GM12875 (cell line): Measurements from ENCODE around the gene VWCE.
A peak's percentile ranks its signal among the peaks of the same experiment; 100 is the strongest.

ENCODE experiments used
- H3K4me3 ChIP-seq: one replicate; pipeline ENCODE4 v1.5.1; 2011; ENCODE audit warnings: low read depth, low read length, control low read depth
- TF ChIP-seq, protein P1 (sequence below): IDR thresholded peaks from 2 replicates; pipeline ENCODE4 v1.5.1; 2011; ENCODE audit warnings: low read depth, mild to moderate bottlenecking, control low read depth, inconsistent platforms, low read length, moderate library complexity, borderline replicate concordance; ENCODE audit not compliant: insufficient read depth

Gene VWCE, protein sequence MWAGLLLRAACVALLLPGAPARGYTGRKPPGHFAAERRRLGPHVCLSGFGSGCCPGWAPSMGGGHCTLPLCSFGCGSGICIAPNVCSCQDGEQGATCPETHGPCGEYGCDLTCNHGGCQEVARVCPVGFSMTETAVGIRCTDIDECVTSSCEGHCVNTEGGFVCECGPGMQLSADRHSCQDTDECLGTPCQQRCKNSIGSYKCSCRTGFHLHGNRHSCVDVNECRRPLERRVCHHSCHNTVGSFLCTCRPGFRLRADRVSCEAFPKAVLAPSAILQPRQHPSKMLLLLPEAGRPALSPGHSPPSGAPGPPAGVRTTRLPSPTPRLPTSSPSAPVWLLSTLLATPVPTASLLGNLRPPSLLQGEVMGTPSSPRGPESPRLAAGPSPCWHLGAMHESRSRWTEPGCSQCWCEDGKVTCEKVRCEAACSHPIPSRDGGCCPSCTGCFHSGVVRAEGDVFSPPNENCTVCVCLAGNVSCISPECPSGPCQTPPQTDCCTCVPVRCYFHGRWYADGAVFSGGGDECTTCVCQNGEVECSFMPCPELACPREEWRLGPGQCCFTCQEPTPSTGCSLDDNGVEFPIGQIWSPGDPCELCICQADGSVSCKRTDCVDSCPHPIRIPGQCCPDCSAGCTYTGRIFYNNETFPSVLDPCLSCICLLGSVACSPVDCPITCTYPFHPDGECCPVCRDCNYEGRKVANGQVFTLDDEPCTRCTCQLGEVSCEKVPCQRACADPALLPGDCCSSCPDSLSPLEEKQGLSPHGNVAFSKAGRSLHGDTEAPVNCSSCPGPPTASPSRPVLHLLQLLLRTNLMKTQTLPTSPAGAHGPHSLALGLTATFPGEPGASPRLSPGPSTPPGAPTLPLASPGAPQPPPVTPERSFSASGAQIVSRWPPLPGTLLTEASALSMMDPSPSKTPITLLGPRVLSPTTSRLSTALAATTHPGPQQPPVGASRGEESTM

GRCh38 chr11:61294717-61295595 lies at the start of gene VWCE:
Gene VWCE, minus strand, starts transcription at chr11:61295316. Its CDS starts 279 bp downstream, at chr11:61295037.
- TF ChIP-seq, protein P1, sequence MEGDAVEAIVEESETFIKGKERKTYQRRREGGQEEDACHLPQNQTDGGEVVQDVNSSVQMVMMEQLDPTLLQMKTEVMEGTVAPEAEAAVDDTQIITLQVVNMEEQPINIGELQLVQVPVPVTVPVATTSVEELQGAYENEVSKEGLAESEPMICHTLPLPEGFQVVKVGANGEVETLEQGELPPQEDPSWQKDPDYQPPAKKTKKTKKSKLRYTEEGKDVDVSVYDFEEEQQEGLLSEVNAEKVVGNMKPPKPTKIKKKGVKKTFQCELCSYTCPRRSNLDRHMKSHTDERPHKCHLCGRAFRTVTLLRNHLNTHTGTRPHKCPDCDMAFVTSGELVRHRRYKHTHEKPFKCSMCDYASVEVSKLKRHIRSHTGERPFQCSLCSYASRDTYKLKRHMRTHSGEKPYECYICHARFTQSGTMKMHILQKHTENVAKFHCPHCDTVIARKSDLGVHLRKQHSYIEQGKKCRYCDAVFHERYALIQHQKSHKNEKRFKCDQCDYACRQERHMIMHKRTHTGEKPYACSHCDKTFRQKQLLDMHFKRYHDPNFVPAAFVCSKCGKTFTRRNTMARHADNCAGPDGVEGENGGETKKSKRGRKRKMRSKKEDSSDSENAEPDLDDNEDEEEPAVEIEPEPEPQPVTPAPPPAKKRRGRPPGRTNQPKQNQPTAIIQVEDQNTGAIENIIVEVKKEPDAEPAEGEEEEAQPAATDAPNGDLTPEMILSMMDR = peak; percentile 49

DNA sequence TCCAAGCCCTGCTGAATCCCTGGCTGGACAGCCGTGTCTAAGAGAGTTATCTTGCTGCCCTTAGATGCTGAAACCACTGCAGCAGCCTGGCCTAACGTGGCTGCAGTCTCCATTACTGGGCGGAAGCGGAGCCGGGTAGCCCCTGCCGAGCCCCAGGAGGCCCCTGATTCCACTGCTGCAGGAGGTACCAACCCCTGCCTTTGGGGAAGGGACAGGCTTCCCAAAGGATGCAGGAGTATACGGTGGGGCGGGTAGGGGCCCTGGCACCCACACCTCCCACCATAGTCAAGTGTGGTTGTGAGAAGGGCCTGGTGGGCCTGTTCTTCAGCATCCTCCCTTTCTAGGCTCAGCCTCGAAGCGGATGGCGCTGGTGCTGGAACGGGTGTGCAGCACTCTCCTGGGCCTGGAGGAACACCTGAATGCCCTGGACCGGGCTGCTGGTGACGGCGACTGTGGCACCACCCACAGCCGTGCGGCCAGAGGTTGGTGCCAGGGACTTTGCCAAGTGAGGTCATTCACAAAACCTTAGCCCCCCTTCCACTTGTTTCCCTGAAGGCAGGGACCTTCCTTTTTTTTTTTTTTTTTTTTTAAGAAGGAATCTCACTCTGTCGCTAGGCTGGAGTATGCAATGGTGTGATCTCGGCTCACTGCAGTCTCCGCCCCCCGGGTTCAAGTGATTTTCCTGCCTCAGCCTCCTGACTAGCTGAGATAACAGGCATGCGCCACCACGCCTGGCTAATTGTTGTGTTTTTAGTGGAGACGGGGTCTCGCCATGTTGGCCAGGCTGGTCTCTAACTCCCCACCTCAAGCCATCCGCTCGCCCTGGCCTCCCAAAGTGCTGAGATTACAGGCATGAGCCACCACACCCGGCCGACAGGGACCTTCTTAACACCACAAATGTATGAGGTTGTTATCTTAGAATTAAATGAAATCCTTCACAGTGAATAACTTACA lies 49.0 kb upstream of the VWCE start:
- H3K4me3 ChIP-seq = no peak overlapping the region
- TF ChIP-seq, protein P1 = no peak

More at GRCh38 chr11:61294717-61295595, at the start of gene VWCE:
- H3K4me3 ChIP-seq = peak within 1 kb of the TSS; percentile 89

DNA sequence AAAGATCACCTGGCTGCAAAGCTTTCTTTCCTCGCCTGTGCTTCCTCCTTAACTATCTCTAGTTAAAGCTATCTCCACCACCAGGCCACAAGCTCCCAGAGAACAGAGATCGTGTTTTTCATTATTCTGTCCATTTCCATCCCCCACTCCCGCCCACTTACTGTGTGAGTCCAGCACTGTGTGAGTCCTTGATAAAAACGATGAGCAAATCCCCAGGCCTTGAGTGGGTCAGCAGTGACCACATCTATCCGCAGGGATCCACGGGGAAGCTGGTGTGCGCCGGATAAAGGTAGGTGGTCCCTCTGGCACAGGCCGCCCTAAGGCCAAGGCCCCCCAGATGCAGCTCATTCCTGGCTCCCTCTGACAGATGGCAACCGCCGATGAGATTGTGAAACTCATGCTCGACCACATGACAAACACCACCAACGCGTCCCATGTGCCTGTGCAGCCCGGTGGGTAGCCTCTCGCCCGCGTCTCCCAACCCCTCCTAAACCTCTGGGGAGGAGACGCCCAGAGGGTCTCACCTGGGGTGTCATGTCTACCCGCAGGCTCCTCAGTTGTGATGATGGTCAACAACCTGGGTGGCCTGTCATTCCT lies 47.2 kb upstream of the VWCE start:
- TF ChIP-seq, protein P1 = no peak
- no peak overlapping the region for H3K4me3 ChIP-seq

DNA sequence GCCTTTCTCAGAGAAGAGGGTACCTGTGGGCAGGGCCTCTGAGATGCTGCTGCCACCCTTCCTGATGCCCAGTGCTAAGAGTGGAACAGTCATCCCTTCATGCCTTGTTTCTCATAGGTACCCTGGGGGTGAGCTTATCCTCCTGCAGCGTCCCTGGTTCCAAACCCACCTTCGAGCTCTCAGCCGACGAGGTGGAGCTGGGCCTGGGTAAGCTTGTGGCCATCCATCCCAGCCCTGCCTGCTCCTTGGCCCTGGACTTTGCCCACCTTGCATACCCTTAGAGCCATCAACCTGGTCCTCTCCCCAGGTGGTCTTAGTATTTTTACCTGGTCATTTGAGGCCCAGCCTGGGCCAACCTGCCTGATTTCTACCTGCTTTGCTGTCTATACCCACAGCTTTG lies 46.6 kb upstream of the VWCE start:
- TF ChIP-seq, protein P1 = no peak
- no peak overlapping the region for H3K4me3 ChIP-seq

GRCh38 chr11:61340979-61341378 lies 45.9 kb upstream of the VWCE start:
- TF ChIP-seq, protein P1 = no peak
- no peak overlapping the region for H3K4me3 ChIP-seq
